GM23248 (cell line): ENCODE results near the gene CEP295NL.

Source experiments
- EZH2 ChIP-seq: fragments of 200-600 bp; sonication (generic); IDR thresholded peaks from 2 replicates; pipeline ENCODE4 v1.6.1; 2018; ENCODE audit warnings: antibody characterized with exemption, mild to moderate bottlenecking; ENCODE audit not compliant: insufficient read depth, poor library complexity, severe bottlenecking
- EZH2phosphoT487 ChIP-seq: fragments of 200-600 bp; sonication (generic); IDR thresholded peaks from 2 replicates; pipeline ENCODE4 v1.6.1; 2018; ENCODE audit warnings: antibody characterized with exemption, moderate library complexity, mild to moderate bottlenecking, low read depth; ENCODE audit not compliant: insufficient read depth

DNA sequence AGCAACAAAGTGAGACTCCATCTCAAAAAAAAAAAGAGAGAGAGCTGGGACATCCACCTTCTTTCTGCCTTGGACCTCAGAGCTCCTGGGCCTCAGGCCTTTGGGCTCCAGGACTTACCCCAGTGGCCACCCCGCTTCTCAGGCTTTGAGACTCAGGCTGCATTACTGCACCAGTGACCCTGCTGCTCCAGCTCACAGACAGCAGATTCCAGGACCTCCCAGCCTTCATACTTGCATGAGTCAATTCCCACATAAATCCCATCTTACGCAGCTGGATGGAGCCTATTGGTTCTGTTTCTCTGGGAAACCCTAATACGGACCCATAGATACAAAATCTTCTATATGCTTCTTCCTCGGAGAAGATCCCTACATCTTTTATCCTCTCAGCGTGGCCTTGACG, 2.1 kb upstream of the CEP295NL start:
- TF ChIP-seq EZH2 (no peak), EZH2phosphoT487 (no peak)
